HG03520 (cell line): ENCODE results near the gene KHSRP.
"Not testable (repeated sequence)": the region's sequence is repeated elsewhere in the genome, so short reads cannot be mapped to it uniquely, and the experiment has no call there.

Experiments used
- ATAC-seq: cut with Tn5 transposase; IDR thresholded peaks from one replicate; pipeline ENCODE4 v1.9.1; 2021; ENCODE audit warnings: mild to moderate bottlenecking, moderate library complexity; ENCODE audit not compliant: unreplicated experiment

KHSRP gene

GRCh38 chr19:6452223-6452614 lies 27.6 kb upstream of the KHSRP start:
- no peak for ATAC-seq

- no peak for ATAC-seq
Measured at GRCh38 chr19:6451583-6452222, 27.1 kb upstream of the KHSRP start.

GRCh38 chr19:6450166-6450565 lies 25.6 kb upstream of the KHSRP start:
- ATAC-seq = no peak

- no peak for ATAC-seq
Measured at GRCh38 chr19:6448045-6448444, 23.4 kb upstream of the KHSRP start.

GRCh38 chr19:6446452-6446851 lies 21.8 kb upstream of the KHSRP start:
- ATAC-seq = no peak

GRCh38 chr19:6443986-6444385 lies 19.4 kb upstream of the KHSRP start:
- no peak for ATAC-seq

GRCh38 chr19:6442087-6442688 lies 17.6 kb upstream of the KHSRP start:
- ATAC-seq = no peak

- no peak for ATAC-seq
Measured at GRCh38 chr19:6440905-6441304, 16.3 kb upstream of the KHSRP start.

- no peak for ATAC-seq
Measured at GRCh38 chr19:6439743-6440142, 15.1 kb upstream of the KHSRP start.

GRCh38 chr19:6433663-6434062 lies 9.1 kb upstream of the KHSRP start, which contains the start of gene SLC25A41:
Gene SLC25A41, minus strand, starts transcription at chr19:6433763. Its CDS starts 70 bp downstream, at chr19:6433693.
- ATAC-seq = no peak

- ATAC-seq = no peak
Measured at GRCh38 chr19:6433165-6433564, 8.6 kb upstream of the KHSRP start.

GRCh38 chr19:6431891-6432290 lies 7.3 kb upstream of the KHSRP start:
- ATAC-seq = no peak

GRCh38 chr19:6429419-6430221 lies 5.0 kb upstream of the KHSRP start:
- no peak for ATAC-seq

- ATAC-seq = not testable (repeated sequence)
Measured at GRCh38 chr19:6428692-6429418, 4.2 kb upstream of the KHSRP start.

GRCh38 chr19:6427131-6427530 lies 2.5 kb upstream of the KHSRP start:
- ATAC-seq = no peak

GRCh38 chr19:6425732-6426620 lies 1.4 kb upstream of the KHSRP start:
- no peak for ATAC-seq

- peak; percentile 76 for ATAC-seq
Measured at GRCh38 chr19:6424939-6425731, 524 bp upstream of the KHSRP start.

GRCh38 chr19:6423499-6424194 lies 964 bp downstream of the KHSRP start:
- no peak for ATAC-seq
